Activated CD8-positive, alpha-beta memory T cell treated with anti-CD3 and anti-CD28 coated beads, Interleukin-2, amount 50 U/mL, for 24 hours (primary cell): ENCODE data around the gene MAPKAPK2.
"Not testable (repeated sequence)": the region's sequence is repeated elsewhere in the genome, so short reads cannot be mapped to it uniquely, and the experiment has no call there.

Experiments
- DNase-seq: peaks from one replicate; pipeline ENCODE4 v3.0.0-alpha.2; 2020; ENCODE audit errors: extremely low read depth

The MAPKAPK2 gene

GRCh38 chr1:206774093-206774492, 89.4 kb downstream of the MAPKAPK2 start:
- no peak for DNase-seq

DNA sequence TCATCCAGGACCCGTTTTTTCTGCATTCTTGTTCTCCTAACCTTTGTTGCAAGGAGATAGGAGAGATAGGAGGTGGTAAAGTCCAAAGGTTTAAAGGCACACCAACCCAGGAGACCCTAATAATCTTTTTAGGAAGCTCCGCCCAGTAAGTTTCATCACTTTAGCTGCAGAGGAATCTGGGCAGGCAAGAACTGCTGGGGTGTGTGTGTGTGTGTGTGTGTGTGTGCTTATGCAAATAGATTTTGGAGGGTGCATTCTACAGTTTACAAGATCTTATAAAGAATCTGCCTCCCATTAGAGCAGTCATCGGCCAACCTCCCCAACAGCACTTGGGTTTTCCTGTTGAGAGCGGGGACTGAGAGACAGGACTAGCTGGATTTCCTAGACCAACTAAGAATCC, 91.5 kb downstream of the MAPKAPK2 start:
- DNase-seq = no peak

GRCh38 chr1:206778031-206778430, 93.3 kb downstream of the MAPKAPK2 start:
- no peak for DNase-seq

- not testable (repeated sequence) for DNase-seq
Measured at GRCh38 chr1:206778911-206779310, 94.2 kb downstream of the MAPKAPK2 start.

GRCh38 chr1:206779638-206780037, 94.9 kb downstream of the MAPKAPK2 start:
- DNase-seq = no peak

- DNase-seq = no peak
Measured at GRCh38 chr1:206782448-206782847, 97.7 kb downstream of the MAPKAPK2 start.

DNA sequence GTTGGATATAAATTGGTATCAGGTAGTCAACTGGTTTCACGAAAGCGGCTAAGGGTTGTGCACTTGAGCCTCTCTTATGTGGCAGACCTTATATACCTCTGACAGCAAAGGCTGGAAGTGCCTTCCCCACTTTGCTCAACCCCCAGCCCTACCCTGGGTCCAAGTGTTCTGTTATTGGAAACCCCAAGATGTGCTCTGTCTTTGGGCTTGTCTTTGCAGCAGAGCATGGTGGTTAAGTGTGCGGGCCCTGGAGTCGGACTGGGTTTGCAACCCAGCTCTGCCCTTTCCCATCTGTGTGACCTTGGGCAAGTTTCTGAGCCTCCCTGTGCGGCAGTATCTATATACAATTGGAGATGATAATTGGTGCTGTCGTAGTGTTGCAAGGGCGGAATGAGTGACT, 98.8 kb downstream of the MAPKAPK2 start:
- DNase-seq = no peak
